Erythroblast (primary cell): ENCODE measurements around the gene SESN3.
"Not testable (repeated sequence)": the region's sequence is repeated elsewhere in the genome, so short reads cannot be mapped to it uniquely, and the experiment has no call there.

Experiments
- DNase-seq, 2 experiments: peaks; one replicate each; lab custom pipeline; 2025; lab: John Stamatoyannopoulos, UW
- GATA1 ChIP-seq: IDR thresholded peaks from 2 replicates; pipeline ENCODE4 v1.6.1; 2011; ENCODE audit warnings: low read depth, mild to moderate bottlenecking, control low read depth, low read length, moderate library complexity
- POLR2A ChIP-seq: IDR thresholded peaks from 2 replicates; pipeline ENCODE4 v1.6.1; 2011; ENCODE audit warnings: mild to moderate bottlenecking, low read length

Gene SESN3

DNA sequence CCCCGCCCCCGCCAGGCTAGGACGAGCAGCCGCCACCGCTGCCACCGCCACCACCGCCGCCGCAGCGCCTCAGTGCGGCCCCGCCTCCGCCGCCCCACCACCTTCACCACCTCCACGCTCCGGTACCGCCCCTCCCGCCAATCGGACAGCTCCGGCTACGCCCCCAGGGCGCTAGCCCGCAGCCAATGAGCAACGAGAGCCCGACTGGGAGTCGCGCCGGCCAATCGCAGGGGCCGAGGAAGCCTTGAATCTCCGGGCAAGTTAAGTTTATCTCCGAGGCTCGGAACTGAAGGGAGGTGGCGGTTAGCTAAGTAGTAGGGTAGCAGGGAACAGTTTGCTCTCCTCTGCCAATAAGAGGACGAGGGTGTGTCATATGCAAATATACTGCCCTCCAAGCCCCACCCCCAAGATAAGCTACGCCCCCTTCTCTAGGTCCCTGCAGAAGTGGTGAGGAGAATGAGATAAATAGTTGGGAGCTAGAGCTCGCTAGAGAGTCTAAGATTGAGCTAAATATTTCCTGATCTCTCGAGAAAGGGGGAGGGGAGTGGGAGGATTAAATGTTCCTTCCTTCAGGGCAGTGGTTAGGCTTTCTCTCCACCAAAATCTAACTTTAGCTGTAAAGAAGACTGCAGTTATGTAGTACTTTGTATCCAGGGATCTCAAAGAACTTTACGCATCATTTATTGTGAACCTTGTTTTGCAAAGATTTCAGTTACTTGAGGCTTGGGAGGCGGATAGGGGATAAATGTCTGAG is at the start of gene SESN3:
TSS of gene SESN3 (minus strand) at position 76 of the 754 bp plus-strand sequence. CDS start 342 bp downstream, outside the sequence.
- TF ChIP-seq GATA1, result peak; percentile 8
- TF ChIP-seq POLR2A, result peak; percentile 76
- DNase-seq, result peak; percentile 99

- TF ChIP-seq GATA1 (no peak), POLR2A (no peak)
- no peak for DNase-seq
These were observed 49.2 kb upstream of the SESN3 start for GRCh38 chr11:95279921-95280868.

DNA sequence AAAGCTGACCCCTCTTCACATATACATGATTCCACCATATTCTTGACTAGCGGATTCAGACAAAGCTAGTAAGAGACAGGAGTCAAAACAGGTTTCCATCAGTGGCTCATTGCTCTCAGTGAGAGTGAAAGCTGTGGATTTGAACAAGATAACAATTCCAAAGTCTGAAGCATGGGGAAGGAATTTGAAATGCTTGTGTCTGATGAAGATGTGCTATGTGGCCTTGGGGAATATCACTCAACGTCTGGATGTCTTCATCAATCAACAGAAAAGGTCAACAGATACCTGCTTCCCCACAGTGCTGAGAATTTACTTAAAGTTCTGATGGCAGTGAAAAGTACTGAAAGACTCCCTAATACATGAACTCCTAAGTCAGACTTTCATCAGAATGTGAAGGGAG is 46.9 kb upstream of the SESN3 start:
- TF ChIP-seq GATA1 (no peak), POLR2A (no peak)
- DNase-seq, result no peak

DNA sequence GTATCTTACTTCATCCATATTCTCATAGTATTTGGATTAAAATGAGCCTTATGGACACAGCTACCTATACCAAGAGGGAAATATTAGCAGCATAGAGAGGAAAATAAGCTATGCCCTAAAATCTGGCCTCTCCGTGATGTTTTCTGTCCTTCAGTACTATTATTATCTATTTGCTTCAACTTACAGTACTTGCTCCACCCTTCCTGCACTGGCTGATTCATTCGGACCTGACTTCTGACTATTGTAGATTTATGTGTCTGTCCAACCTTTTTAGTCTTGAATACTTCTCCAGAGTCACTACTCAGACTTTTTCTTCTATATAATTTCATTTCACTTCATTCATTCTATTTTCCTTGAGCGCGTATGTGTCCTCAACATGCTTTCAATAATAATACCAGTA is 45.1 kb upstream of the SESN3 start:
- no peak for TF ChIP-seq GATA1
- TF ChIP-seq POLR2A, result no peak
- no peak for DNase-seq

- DNase-seq, result not testable (repeated sequence)
These were observed 42.6 kb upstream of the SESN3 start for GRCh38 chr11:95273618-95274017.

- no peak for DNase-seq
- no peak for TF ChIP-seq POLR2A
- no peak for TF ChIP-seq GATA1
These were observed 38.2 kb upstream of the SESN3 start for GRCh38 chr11:95269036-95269819.

DNA sequence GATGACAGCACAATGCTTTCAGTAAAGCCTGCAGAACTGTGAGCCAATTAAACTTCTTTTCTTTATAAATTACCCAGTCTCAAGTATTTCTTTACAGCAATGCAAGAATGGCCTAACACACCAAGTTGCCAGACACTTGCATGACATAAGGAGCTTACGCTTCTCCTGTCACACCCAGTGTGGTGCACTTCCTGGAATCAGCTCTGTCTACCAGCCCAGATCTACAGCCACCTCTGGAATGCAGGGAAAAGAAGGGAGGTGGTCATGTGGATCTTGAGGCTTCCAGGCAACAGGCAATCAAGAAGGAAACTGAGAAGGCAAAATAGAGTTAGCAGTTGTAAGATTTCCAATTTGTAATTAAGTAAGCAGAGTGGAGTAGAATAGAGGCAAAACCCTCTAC is 37.4 kb upstream of the SESN3 start:
- no peak for DNase-seq
- TF ChIP-seq POLR2A (no peak), GATA1 (no peak)

DNA sequence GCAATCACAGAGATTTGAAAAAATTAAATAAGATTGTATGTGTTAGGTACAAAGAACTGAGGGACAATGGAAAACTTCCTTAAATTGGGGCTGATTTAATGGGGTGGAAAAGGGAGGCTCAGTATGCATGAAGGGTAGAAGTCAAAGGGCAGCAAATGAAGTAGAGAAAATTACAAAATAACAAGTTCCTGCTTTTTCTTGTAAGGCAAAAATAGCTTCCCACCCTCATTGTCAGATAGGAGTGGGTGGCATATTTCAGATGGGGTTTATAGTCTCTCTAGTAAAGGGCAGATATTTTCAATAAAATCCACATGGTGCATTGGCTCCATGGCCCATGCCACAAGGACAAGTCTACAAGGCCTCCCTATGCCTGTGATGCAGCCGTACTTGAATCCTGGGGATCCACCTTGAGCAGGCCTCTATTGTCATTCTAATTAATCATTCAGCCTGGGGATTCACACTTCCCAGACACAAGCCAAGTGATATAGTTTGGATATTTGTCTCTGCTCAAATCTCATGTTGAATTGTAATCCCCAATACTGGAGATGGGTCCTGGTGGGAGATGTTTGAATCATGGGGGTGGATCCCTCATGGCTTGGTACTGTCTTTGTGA is 36.7 kb upstream of the SESN3 start:
- TF ChIP-seq POLR2A, result no peak
- TF ChIP-seq GATA1, result no peak
- DNase-seq, result no peak

GRCh38 chr11:95266751-95267374 is 35.9 kb upstream of the SESN3 start:
- TF ChIP-seq POLR2A (no peak), GATA1 (no peak)
- no peak for DNase-seq

GRCh38 chr11:95264881-95265280 is 33.9 kb upstream of the SESN3 start:
- TF ChIP-seq GATA1, result no peak
- TF ChIP-seq POLR2A, result no peak
- DNase-seq, result no peak

DNA sequence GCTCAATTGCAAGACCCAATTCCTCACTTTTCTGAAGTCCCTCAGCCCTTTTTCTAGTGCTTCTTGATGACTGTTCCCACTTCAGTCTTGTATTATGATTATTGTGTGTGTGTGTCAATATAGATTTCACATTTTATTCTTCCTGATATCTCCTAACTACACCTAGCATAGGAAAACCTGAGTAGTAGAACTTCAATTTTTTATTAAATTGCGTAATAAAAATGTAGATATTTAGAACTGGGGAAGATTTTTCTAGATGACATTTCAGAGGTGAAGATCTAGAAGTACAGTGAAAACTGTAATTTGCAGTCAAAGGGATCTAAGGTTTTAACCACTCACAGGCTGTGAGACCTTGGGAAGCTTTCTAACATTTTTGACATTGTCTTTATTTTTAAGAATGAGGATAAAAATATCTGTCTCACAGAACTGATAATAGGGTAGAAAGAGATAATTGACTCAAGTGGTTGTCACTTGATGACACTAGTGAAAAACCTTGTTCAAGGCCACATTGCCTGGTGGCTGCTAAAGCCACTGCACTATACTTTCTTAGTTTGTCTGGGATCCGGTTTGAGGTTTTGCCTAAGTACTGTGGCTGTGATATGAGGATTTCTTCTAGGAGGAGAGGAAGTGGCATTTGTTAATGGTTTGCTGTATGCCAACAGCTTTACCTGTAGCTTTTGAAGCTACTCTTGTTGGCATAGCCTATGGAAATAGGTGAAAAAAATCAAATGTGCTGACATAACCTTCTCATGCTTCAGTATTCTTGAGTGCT is 32.2 kb upstream of the SESN3 start:
- TF ChIP-seq POLR2A, result no peak
- DNase-seq, result no peak

DNA sequence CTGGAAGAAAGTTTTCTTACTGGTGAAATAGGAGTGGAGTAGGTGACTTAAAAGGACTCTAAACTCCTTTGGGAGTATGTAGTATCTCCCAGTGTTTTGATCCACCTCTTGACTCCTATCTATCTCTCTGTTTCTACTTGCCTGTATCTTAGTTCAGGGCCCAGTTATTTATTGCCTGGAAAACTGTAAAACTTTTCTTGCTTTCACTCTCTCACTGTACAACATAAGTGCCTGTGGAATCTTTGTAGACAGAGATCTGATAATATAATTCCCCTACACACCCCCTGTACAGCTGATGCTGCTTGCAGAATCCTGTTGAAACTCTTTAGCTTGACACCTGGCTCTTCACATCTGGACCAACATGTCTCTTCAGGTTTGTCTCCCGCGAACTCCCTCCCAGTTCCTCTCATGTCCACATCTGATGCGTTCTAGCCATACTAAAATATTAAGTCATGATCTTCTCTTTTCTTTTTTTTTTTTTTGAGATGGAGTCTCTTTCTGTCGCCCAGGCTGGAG is 26.5 kb upstream of the SESN3 start:
- DNase-seq, result no peak
- TF ChIP-seq GATA1 (no peak), POLR2A (no peak)
